Measurements from ENCODE around the gene OR51A7.

Gene OR51A7

GRCh38 chr11:4881860-4882500 lies 21.6 kb upstream of the OR51A7 start, which contains the start of gene OR51T1:
Gene OR51T1, plus strand, starts transcription at chr11:4881900. Its CDS starts 0 bp downstream, at chr11:4881900.
- TF ChIP-seq CTCF (IDR thresholded peaks at IDR 0.05; ENCODE audit: insufficient read depth, low read length, missing control alignments) = no peak
- CTCF ChIA-PET = no interaction called here
- POLR2A ChIA-PET = no interaction called here
- H3K4me3 ChIP-seq (ENCODE audit: low read depth, low read length) = no peak within 1 kb of the TSS
- no peak for DNase-seq (ENCODE audit: low read depth, low spot score)

- no peak overlapping the region for H3K4me3 ChIP-seq (ENCODE audit: low read depth, low read length)
- POLR2A ChIA-PET = no interaction called here
- no peak for DNase-seq (ENCODE audit: low read depth, low spot score)
- TF ChIP-seq CTCF (IDR thresholded peaks at IDR 0.05; ENCODE audit: insufficient read depth, low read length, missing control alignments) = no peak
- CTCF ChIA-PET = no interaction called here
Measured at GRCh38 chr11:4882543-4882942, 21.0 kb upstream of the OR51A7 start.

GRCh38 chr11:4884361-4884760 lies 19.2 kb upstream of the OR51A7 start:
- CTCF ChIA-PET = no interaction called here
- no peak for TF ChIP-seq CTCF (IDR thresholded peaks at IDR 0.05; ENCODE audit: insufficient read depth, low read length, missing control alignments)
- DNase-seq (ENCODE audit: low read depth, low spot score) = no peak
- H3K4me3 ChIP-seq (ENCODE audit: low read depth, low read length) = no peak overlapping the region
- POLR2A ChIA-PET = no interaction called here

GRCh38 chr11:4886186-4886585 lies 17.4 kb upstream of the OR51A7 start:
- ChIA-PET CTCF (no interaction called here), POLR2A (no interaction called here)
- H3K4me3 ChIP-seq (ENCODE audit: low read depth, low read length) = no peak overlapping the region
- DNase-seq (ENCODE audit: low read depth, low spot score) = no peak
- no peak for TF ChIP-seq CTCF (IDR thresholded peaks at IDR 0.05; ENCODE audit: insufficient read depth, low read length, missing control alignments)

- CTCF ChIA-PET = no interaction called here
- DNase-seq (ENCODE audit: low read depth, low spot score) = no peak
- no peak overlapping the region for H3K4me3 ChIP-seq (ENCODE audit: low read depth, low read length)
- POLR2A ChIA-PET = no interaction called here
- TF ChIP-seq CTCF (IDR thresholded peaks at IDR 0.05; ENCODE audit: insufficient read depth, low read length, missing control alignments) = no peak
Measured at GRCh38 chr11:4887591-4887990, 16.0 kb upstream of the OR51A7 start.

GRCh38 chr11:4890279-4890678 lies 13.3 kb upstream of the OR51A7 start:
- ChIA-PET CTCF (no interaction called here), POLR2A (no interaction called here)
- TF ChIP-seq CTCF (IDR thresholded peaks at IDR 0.05; ENCODE audit: insufficient read depth, low read length, missing control alignments) = no peak
- DNase-seq (ENCODE audit: low read depth, low spot score) = no peak
- no peak overlapping the region for H3K4me3 ChIP-seq (ENCODE audit: low read depth, low read length)
